K562 (cell line): ENCODE results near the gene POU2AF2. TPM values are rescaled to one million over a fixed set of nuclear protein-coding genes. Genes with fewer than 3 reads are reported as not detected.

Experiments
- ATAC-seq: fragments of 200-7000 bp; cut with Tn5 transposase; 3 replicates; pipeline ENCODE4 v1.9.1; 2020; ENCODE audit warnings: moderate library complexity
- BruUV-seq: library from RNA; stranded (reverse); fragments of 400-500 nt; replicated peaks from 2 replicates; lab custom pipeline; 2021; lab: Mats Ljungman, UMichigan
- CTCF ChIA-PET: fragments of 300-600 bp; formaldehyde crosslinking; extraction: SDS; loops from one replicate; lab custom pipeline; 2021; ENCODE audit warnings: low intra/inter-chr PET ratio; lab: Yijun Ruan, JAX
- POLR2A ChIA-PET: fragments of 300-600, 350-650 bp; sonication (Branson Sonifier 250); formaldehyde crosslinking; extraction: SDS; loops from one replicate; lab custom pipeline; 2021; ENCODE audit warnings: antibody characterized with exemption, inconsistent platforms; lab: Yijun Ruan, JAX
- DNase-seq, 4 experiments: peaks; one replicate each; pipeline versions ENCODE4 v3.0.0 to v3.0.0-alpha.2; 2011 to 2018; ENCODE audit warnings: low spot score in 3 of 4, mixed read lengths in 3 of 4; ENCODE audit errors: extremely low read depth in 1 of 4
- FAIRE-seq: peaks from 2 replicates; lab custom pipeline; 2011; peaks lifted over from hg19 to GRCh38; lab: Jason Lieb, UNC
- H2AFZ ChIP-seq: 2 replicates; pipeline ENCODE4 v1.6.0; 2011; ENCODE audit warnings: low read depth, low read length, control low read depth, inconsistent platforms
- H3K27ac ChIP-seq: fragments of 200-600 bp; 3 replicates; pipeline ENCODE4 v1.8.0; 2011; ENCODE audit warnings: low read depth, mild to moderate bottlenecking, control low read depth, inconsistent platforms, low read length, moderate library complexity, mixed read lengths; ENCODE audit errors: extremely low read depth
- H3K27me3 ChIP-seq, 2 experiments: fragments of 300-600 bp in 1 of 2; 2 replicates in 1 of 2; 3 replicates in 1 of 2; pipeline versions ENCODE4 v1.6.0 to v1.8.0; 2011; ENCODE audit warnings: inconsistent platforms in 2 of 2, low read length in 2 of 2, mild to moderate bottlenecking in 1 of 2, mixed read lengths in 1 of 2, moderate library complexity in 1 of 2; ENCODE audit not compliant: control insufficient read depth in 2 of 2, insufficient read depth in 2 of 2
- H3K36me3 ChIP-seq: fragments of 300-600 bp; 3 replicates; pipeline ENCODE4 v1.8.0; 2011; ENCODE audit warnings: mild to moderate bottlenecking, low read length, inconsistent platforms; ENCODE audit not compliant: control insufficient read depth, insufficient read depth
- H3K4me1 ChIP-seq, 2 experiments: fragments of 200-600 bp in 1 of 2; replicated peaks in 1 of 2; 2 replicates in 1 of 2; 3 replicates in 1 of 2; pipeline versions ENCODE4 v1.5.1 to v1.8.0; 2011; ENCODE audit warnings: inconsistent platforms in 2 of 2, low read length in 2 of 2, mild to moderate bottlenecking in 1 of 2, mixed read lengths in 1 of 2, moderate library complexity in 1 of 2; ENCODE audit not compliant: control insufficient read depth in 2 of 2, insufficient read depth in 2 of 2
- H3K4me2 ChIP-seq: 2 replicates; pipeline ENCODE4 v1.6.1; 2011; ENCODE audit warnings: low read length, control low read depth, inconsistent platforms, mixed read lengths; ENCODE audit not compliant: insufficient read depth
- H3K4me3 ChIP-seq: fragments of 200-600 bp; sonication (generic), shearing (Covaris generic); 2 replicates; pipeline ENCODE4 v1.5.1; 2016; ENCODE audit warnings: control low read depth, inconsistent platforms
- H3K79me2 ChIP-seq: fragments of 200-600 bp; 3 replicates; pipeline ENCODE4 v1.8.0; 2011; ENCODE audit warnings: low read length, inconsistent platforms; ENCODE audit not compliant: control insufficient read depth, insufficient read depth
- H3K9ac ChIP-seq, 2 experiments: 2 replicates each; pipeline versions ENCODE4 v1.6.0 to v1.6.1; 2011; ENCODE audit warnings: low read depth in 2 of 2, low read length in 2 of 2, control low read depth in 1 of 2, inconsistent platforms in 1 of 2, mild to moderate bottlenecking in 1 of 2, mixed read lengths in 1 of 2; ENCODE audit not compliant: insufficient read depth in 1 of 2
- H3K9me1 ChIP-seq: one replicate; pipeline ENCODE4 v1.6.0; 2011; ENCODE audit warnings: inconsistent platforms, mild to moderate bottlenecking, low read length, moderate library complexity; ENCODE audit not compliant: control insufficient read depth, insufficient read depth
- H3K9me3 ChIP-seq: replicated peaks from 2 replicates; pipeline ENCODE4 v1.5.1; 2011; ENCODE audit warnings: low read depth, low read length, inconsistent platforms; ENCODE audit not compliant: control insufficient read depth, insufficient read depth
- H4K20me1 ChIP-seq: replicated peaks from 2 replicates; pipeline ENCODE4 v1.6.1; 2011; ENCODE audit warnings: low read length, inconsistent platforms, mixed read lengths; ENCODE audit not compliant: control insufficient read depth, insufficient read depth
- CREM ChIP-seq: IDR thresholded peaks from 2 replicates; pipeline ENCODE4 v1.6.1; 2014; ENCODE audit warnings: antibody characterized with exemption, low read depth
- CTCF ChIP-seq, 3 experiments: IDR thresholded peaks in 2 of 3; conservative IDR thresholded peaks in 1 of 3; 2 replicates each; pipeline ENCODE4 v1.5.1; 2011 to 2012; ENCODE audit warnings: low read length in 3 of 3, mild to moderate bottlenecking in 3 of 3, control low read depth in 2 of 3, improper control_type of control experiment in 1 of 3, inconsistent platforms in 1 of 3, low read depth in 1 of 3, mixed read lengths in 1 of 3, moderate library complexity in 1 of 3; ENCODE audit not compliant: insufficient read depth in 2 of 3
- E2F1 ChIP-seq: sonication (generic); formaldehyde crosslinking; IDR thresholded peaks from 2 replicates; pipeline ENCODE4 v1.8.1; 2023; ENCODE audit warnings: mild to moderate bottlenecking, missing genetic modification reagents, moderate library complexity
- HBP1 ChIP-seq: fragments of 450-650 bp; formaldehyde crosslinking; IDR thresholded peaks from 2 replicates; pipeline ENCODE4 v1.4.0; 2022; ENCODE audit warnings: missing genetic modification characterization
- ZFP91 ChIP-seq: sonication (generic); formaldehyde crosslinking; IDR thresholded peaks from 2 replicates; pipeline ENCODE4 v1.8.0; 2022; ENCODE audit warnings: mild to moderate bottlenecking, missing genetic modification reagents
- ZNF212 ChIP-seq: fragments of 450-650 bp; formaldehyde crosslinking; IDR thresholded peaks from 2 replicates; pipeline ENCODE4 v1.4.0; 2020; ENCODE audit warnings: mild to moderate bottlenecking
- ZNF584 ChIP-seq: fragments of 200-800 bp; sonication (Bioruptor generic); IDR thresholded peaks from 2 replicates; pipeline ENCODE4 v1.6.1; 2016; ENCODE audit warnings: low read depth, mild to moderate bottlenecking, missing genetic modification characterization, missing compliant biosample characterization
- WGBS: fragments of 100-300 bp; shearing (Covaris generic); methylation state at CpG from one replicate; pipeline ENCODE4 v1.1.6; 2016; ENCODE audit warnings: low coverage, mixed read lengths; ENCODE audit not compliant: insufficient coverage; ENCODE audit errors: missing lambda C conversion rate; 5-methylcytosine and 5-hydroxymethylcytosine counted together
- in situ Hi-C: fragments of 300-500 bp; cut with MboI; formaldehyde crosslinking; loops from 4 replicates; pipeline ENCODE4 v1.15.0; 2018; ENCODE audit warnings: inconsistent platforms, mixed read lengths
- intact Hi-C: fragments of 100-400 bp; cut with micrococcal nuclease; formaldehyde crosslinking; loops from 2 replicates; pipeline ENCODE4 v1.14.2; 2022
- polyA plus RNA-seq, 8 experiments: library from polyadenylated mRNA; depleted of rRNA in 4 of 8; stranded (reverse) in 5 of 8; unstranded in 3 of 8; fragments of >200 nt; fragmentation: Nextera tagmentation in 2 of 8; fragmentation: Illumina TruSeq in 1 of 8; extraction: Ambion mirVana in 2 of 8; extraction: Trizol in 1 of 8; gene quantifications; 2 replicates each; pipeline versions ENCODE4 v1.2.1 to v1.2.3, GENCODE V29; 2011 to 2014; ENCODE audit warnings: inconsistent platforms in 1 of 8, missing spikeins in 1 of 8
- total RNA-seq, 7 experiments: library from RNA; depleted of rRNA in 6 of 7; stranded (reverse); fragments of >200 nt in 6 of 7; fragmentation: Illumina TruSeq in 2 of 7; extraction: Trizol in 2 of 7; gene quantifications; 2 replicates each; pipeline versions ENCODE4 v1.2.1 to v1.2.3, GENCODE V29; 2011 to 2021; ENCODE audit warnings: low replicate concordance in 1 of 7

Gene POU2AF2
- total and polyA plus RNA-seq, 9 of the 15 experiments (the other 6 are each of a cell fraction or from before 2014, with no cell fraction given) = not detected

GRCh38 chr11:111297696-111298095, 52.2 kb downstream of the POU2AF2 start:
- no peak overlapping the region for H3K4me3 ChIP-seq
- no peaks in the 10 kb centered on the region for H3K9me3 ChIP-seq
- peaks cover 2 to 28% of the 10 kb centered on the region in 2 experiments; a peak in 3 of 5 replicates for H3K27me3 ChIP-seq
- DNase-seq = no peak
- H3K79me2 ChIP-seq = no peaks in the 10 kb centered on the region
- TF ChIP-seq HBP1 (CRISPR knock-in tag) (no peak), CTCF (IDR thresholded peaks at IDR 0.05 in 2 of 3, conservative IDR thresholded peaks at IDR 0.05 in 1 of 3; ENCODE audit: insufficient read depth in 2 of 3, low read depth in 1 of 3, low read length in 3 of 3) (no peak), ZNF212 (CRISPR knock-in tag) (no peak), CREM (no peak), ZNF584 (CRISPR knock-in tag) (no peak), E2F1 (CRISPR knock-in tag) (no peak), ZFP91 (CRISPR knock-in tag) (no peak)
- 1% methylated on average over 10 of the region's 10 CpGs for WGBS
- ATAC-seq = no peak; the same call in 2 of the 3 replicates
- H3K27ac ChIP-seq = no peak overlapping the region
- H3K9ac ChIP-seq = no peak overlapping the region
- H3K4me1 ChIP-seq = peaks cover 0 to 9% of the 10 kb centered on the region in 2 experiments; a peak in 1 of 5 replicates
- H3K4me2 ChIP-seq = no peak overlapping the region
- H4K20me1 ChIP-seq = peaks cover 3% of the 10 kb centered on the region; the same call in 1 of the 2 replicates
- ChIA-PET CTCF (no interaction called here), POLR2A (no interaction called here)
- FAIRE-seq = no peak
- no peaks in the 10 kb centered on the region for H3K36me3 ChIP-seq
- H3K9me1 ChIP-seq = no peaks in the 10 kb centered on the region
- in situ Hi-C loops = no loop called here
- intact Hi-C loops = no loop called here
- no TSS peak for BruUV-seq
- H2AFZ ChIP-seq = no peak overlapping the region
